ENCODE results near the gene DCST2.

The DCST2 gene

GRCh38 chr1:155033524-155033923, at the start of gene DCST2, which contains the start of gene DCST1:
DCST2 (minus strand) TSS chr1:155033781; CDS start chr1:155033701, 80 bp downstream.
DCST1 (plus strand) TSS chr1:155033824; CDS start chr1:155034037, 213 bp downstream.
- no peak for DNase-seq (ENCODE audit: low read depth in 2 of 2)

- no peak for DNase-seq (ENCODE audit: low read depth in 2 of 2)
Observed at GRCh38 chr1:155083052-155083541, 49.5 kb upstream of the DCST2 start.

- DNase-seq (ENCODE audit: low read depth in 2 of 2) = no peak
Observed at GRCh38 chr1:155082301-155083051, 48.9 kb upstream of the DCST2 start.

- no peak for DNase-seq (ENCODE audit: low read depth in 2 of 2)
Observed at GRCh38 chr1:155081472-155082300, 48.1 kb upstream of the DCST2 start.

GRCh38 chr1:155080312-155081228, 47.0 kb upstream of the DCST2 start:
- no peak for DNase-seq (ENCODE audit: low read depth in 2 of 2)

- no peak for DNase-seq (ENCODE audit: low read depth in 2 of 2)
Observed at GRCh38 chr1:155079487-155080311, 46.1 kb upstream of the DCST2 start.

- no peak for DNase-seq (ENCODE audit: low read depth in 2 of 2)
Observed at GRCh38 chr1:155079210-155079486, 45.6 kb upstream of the DCST2 start.

GRCh38 chr1:155078469-155079209, 45.1 kb upstream of the DCST2 start, which contains the start of gene EFNA3:
EFNA3 (plus strand) TSS chr1:155078837; CDS start chr1:155078942, 105 bp downstream.
- DNase-seq (ENCODE audit: low read depth in 2 of 2) = no peak

GRCh38 chr1:155077758-155078445, 44.3 kb upstream of the DCST2 start:
- DNase-seq (ENCODE audit: low read depth in 2 of 2) = no peak

GRCh38 chr1:155077346-155077745, 43.8 kb upstream of the DCST2 start:
- no peak for DNase-seq (ENCODE audit: low read depth in 2 of 2)

GRCh38 chr1:155076371-155076770, 42.8 kb upstream of the DCST2 start:
- DNase-seq (ENCODE audit: low read depth in 2 of 2) = no peak

- DNase-seq (ENCODE audit: low read depth in 2 of 2) = no peak
Observed at GRCh38 chr1:155075535-155075934, 42.0 kb upstream of the DCST2 start.

- no peak for DNase-seq (ENCODE audit: low read depth in 2 of 2)
Observed at GRCh38 chr1:155073377-155074242, 40.0 kb upstream of the DCST2 start.

- DNase-seq (ENCODE audit: low read depth in 2 of 2) = no peak
Observed at GRCh38 chr1:155072531-155073289, 39.1 kb upstream of the DCST2 start.

- DNase-seq (ENCODE audit: low read depth in 2 of 2) = no peak
Observed at GRCh38 chr1:155071701-155072100, 38.1 kb upstream of the DCST2 start.

GRCh38 chr1:155070721-155071569, 37.4 kb upstream of the DCST2 start:
- DNase-seq (ENCODE audit: low read depth in 2 of 2) = peak in 1 of 2 donors; percentile 49

GRCh38 chr1:155070158-155070621, 36.6 kb upstream of the DCST2 start:
- DNase-seq (ENCODE audit: low read depth in 2 of 2) = no peak
